Naive B cell (primary cell): Measurements from ENCODE around the gene PRSS53. TPM values are rescaled to one million over a fixed set of nuclear protein-coding genes. Genes with fewer than 3 reads are reported as not detected.

Source experiments
- ATAC-seq, 2 donors: fragments of 150-1000 bp; cut with Tn5 transposase; 2 replicates each; pipeline ENCODE4 v1.10.0; 2021; ENCODE audit warnings: low read depth in 2 of 2, mild to moderate bottlenecking in 2 of 2, moderate library complexity in 2 of 2
- DNase-seq: peaks from one replicate; pipeline ENCODE4 v3.0.0; 2022
- H3K27ac Mint-ChIP-seq, 6 donors: one replicate each; pipeline ENCODE4 v1.8.0; 2020 to 2022; ENCODE audit warnings: mild to moderate bottlenecking in 6 of 6, mixed read lengths in 6 of 6, moderate library complexity in 5 of 6, inconsistent platforms in 2 of 6
- H3K27me3 Mint-ChIP-seq, 3 donors: one replicate each; pipeline ENCODE4 v1.8.0; 2021 to 2022; ENCODE audit warnings: mixed read lengths in 3 of 3, mild to moderate bottlenecking in 1 of 3
- H3K36me3 Mint-ChIP-seq, 2 donors: one replicate each; pipeline ENCODE4 v1.8.0; 2020 to 2022; ENCODE audit warnings: mixed read lengths in 2 of 2, inconsistent platforms in 1 of 2, mild to moderate bottlenecking in 1 of 2
- H3K4me1 Mint-ChIP-seq, 3 donors: one replicate each; pipeline ENCODE4 v1.8.0; 2020 to 2022; ENCODE audit warnings: mixed read lengths in 3 of 3, inconsistent platforms in 1 of 3, mild to moderate bottlenecking in 1 of 3, moderate library complexity in 1 of 3
- H3K4me3 Mint-ChIP-seq, 8 donors: one replicate each; pipeline ENCODE4 v1.8.0; 2020 to 2022; ENCODE audit warnings: mild to moderate bottlenecking in 8 of 8, mixed read lengths in 8 of 8, moderate library complexity in 8 of 8, inconsistent platforms in 2 of 8
- H3K9me3 Mint-ChIP-seq, 7 donors: one replicate each; pipeline ENCODE4 v1.8.0; 2020 to 2022; ENCODE audit warnings: mixed read lengths in 7 of 7, mild to moderate bottlenecking in 5 of 7, inconsistent platforms in 2 of 7, moderate library complexity in 1 of 7
- polyA plus RNA-seq, 6 donors: library from polyadenylated mRNA; unstranded; fragments of 300-500 nt; fragmentation: Illumina TruSeq; gene quantifications; one replicate each; pipeline ENCODE4 v1.2.3, GENCODE V29; 2021; ENCODE audit warnings: low read depth in 6 of 6

The PRSS53 gene
- polyA plus RNA-seq, 6 donors from 2014 or later: 0.19 to 0.77 (median 0.50) TPM; not detected in 2

- Mint-ChIP-seq H3K4me1 (peaks cover 19 to 31% (median 26%) of the 10 kb centered on the region in 3 donors), H3K27ac (peak within 1 kb of the TSS; percentile 81 to 99 (median 95)), H3K9me3 (no peaks in the 10 kb centered on the region), H3K27me3 (no peaks in the 10 kb centered on the region), H3K36me3 (no peaks in the 10 kb centered on the region), H3K4me3 (peak within 1 kb of the TSS; percentile 94 to 99 (median 96))
- peak; percentile 79 for DNase-seq
- peak; percentile 87 to 89 for ATAC-seq
Measured at GRCh38 chr16:31094424-31095120, 5.8 kb upstream of the PRSS53 start, which contains the start of gene VKORC1. Gene VKORC1 (minus strand): TSS chr16:31094797. CDS start chr16:31094729, 68 bp downstream.

- no peaks in the 10 kb centered on the region for H3K27me3 Mint-ChIP-seq
Measured at GRCh38 chr16:31094088-31094423, 5.3 kb upstream of the PRSS53 start.

GRCh38 chr16:31093132-31093703 is 4.5 kb upstream of the PRSS53 start:
- ATAC-seq (no peak), DNase-seq (no peak)
- Mint-ChIP-seq H3K27me3 (no peaks in the 10 kb centered on the region), H3K4me3 (peak overlapping the region in 6 of 8 donors; percentile 20 to 96 (median 76)), H3K4me1 (peaks cover 19 to 31% (median 26%) of the 10 kb centered on the region in 3 donors), H3K36me3 (no peaks in the 10 kb centered on the region), H3K9me3 (no peaks in the 10 kb centered on the region), H3K27ac (peak overlapping the region in 2 of 6 donors; percentile 7 to 76)

More at GRCh38 chr16:31094088-31094423, 5.3 kb upstream of the PRSS53 start:
- Mint-ChIP-seq H3K9me3 (no peaks in the 10 kb centered on the region), H3K36me3 (no peaks in the 10 kb centered on the region), H3K4me1 (peaks cover 19 to 31% (median 26%) of the 10 kb centered on the region in 3 donors), H3K4me3 (peak overlapping the region; percentile 94 to 99 (median 96)), H3K27ac (peak overlapping the region; percentile 81 to 99 (median 95))
- ATAC-seq (no peak), DNase-seq (no peak)

- DNase-seq: no peak
- H3K4me3 Mint-ChIP-seq: peak overlapping the region in 6 of 8 donors; percentile 33 to 71 (median 53)
- H3K9me3 Mint-ChIP-seq: no peaks in the 10 kb centered on the region
- H3K27ac Mint-ChIP-seq: peak overlapping the region in 2 of 6 donors; percentile 15 to 81
- ATAC-seq: no peak
- H3K27me3 Mint-ChIP-seq: no peaks in the 10 kb centered on the region
- peaks cover 19 to 31% (median 26%) of the 10 kb centered on the region in 3 donors for H3K4me1 Mint-ChIP-seq
- H3K36me3 Mint-ChIP-seq: no peaks in the 10 kb centered on the region
Measured at GRCh38 chr16:31092330-31092729, 3.6 kb upstream of the PRSS53 start.

GRCh38 chr16:31090540-31090939 is 1.8 kb upstream of the PRSS53 start:
- peak overlapping the region in 1 of 6 donors; percentile 34 for H3K27ac Mint-ChIP-seq
- no peaks in the 10 kb centered on the region for H3K9me3 Mint-ChIP-seq
- no peak for DNase-seq
- H3K36me3 Mint-ChIP-seq: no peaks in the 10 kb centered on the region
- peak overlapping the region in 1 of 8 donors; percentile 12 for H3K4me3 Mint-ChIP-seq
- H3K27me3 Mint-ChIP-seq: no peaks in the 10 kb centered on the region
- ATAC-seq: no peak
- peaks cover 15 to 22% (median 22%) of the 10 kb centered on the region in 3 donors for H3K4me1 Mint-ChIP-seq

GRCh38 chr16:31089199-31089598 is 456 bp upstream of the PRSS53 start:
- Mint-ChIP-seq H3K27ac (peak overlapping the region in 1 of 6 donors; percentile 47), H3K4me3 (no peak overlapping the region), H3K27me3 (no peaks in the 10 kb centered on the region), H3K9me3 (no peaks in the 10 kb centered on the region), H3K36me3 (no peaks in the 10 kb centered on the region), H3K4me1 (peaks cover 9 to 12% (median 10%) of the 10 kb centered on the region in 3 donors)
- ATAC-seq (no peak), DNase-seq (no peak)

GRCh38 chr16:31087971-31088370 is 772 bp downstream of the PRSS53 start:
- no peak for DNase-seq
- no peak overlapping the region for H3K4me3 Mint-ChIP-seq
- H3K36me3 Mint-ChIP-seq: no peaks in the 10 kb centered on the region
- H3K27ac Mint-ChIP-seq: no peak overlapping the region
- no peaks in the 10 kb centered on the region for H3K9me3 Mint-ChIP-seq
- H3K4me1 Mint-ChIP-seq: peaks cover 0 to 6% (median 4%) of the 10 kb centered on the region in 3 donors
- no peak for ATAC-seq
- H3K27me3 Mint-ChIP-seq: no peaks in the 10 kb centered on the region

- Mint-ChIP-seq H3K9me3 (no peaks in the 10 kb centered on the region), H3K4me1 (peaks cover 0 to 6% (median 4%) of the 10 kb centered on the region in 3 donors), H3K27ac (no peak overlapping the region), H3K36me3 (no peaks in the 10 kb centered on the region), H3K27me3 (no peaks in the 10 kb centered on the region), H3K4me3 (no peak overlapping the region)
- DNase-seq (no peak), ATAC-seq (no peak)
Measured at GRCh38 chr16:31087481-31087880, 1.3 kb downstream of the PRSS53 start.

GRCh38 chr16:31086629-31086906 is 2.2 kb downstream of the PRSS53 start:
- H3K27ac Mint-ChIP-seq: no peak overlapping the region
- no peak overlapping the region for H3K4me3 Mint-ChIP-seq
- no peaks in the 10 kb centered on the region for H3K27me3 Mint-ChIP-seq
- H3K4me1 Mint-ChIP-seq: peaks cover 7 to 12% (median 9%) of the 10 kb centered on the region in 3 donors
- no peak for ATAC-seq
- H3K9me3 Mint-ChIP-seq: no peaks in the 10 kb centered on the region
- DNase-seq: no peak
- no peaks in the 10 kb centered on the region for H3K36me3 Mint-ChIP-seq

GRCh38 chr16:31085873-31086628 is 2.7 kb downstream of the PRSS53 start:
- ATAC-seq: no peak
- Mint-ChIP-seq H3K36me3 (no peaks in the 10 kb centered on the region), H3K27me3 (no peaks in the 10 kb centered on the region), H3K27ac (peak overlapping the region in 2 of 6 donors; percentile 20 to 75), H3K4me3 (peak overlapping the region in 1 of 8 donors; percentile 42), H3K9me3 (no peaks in the 10 kb centered on the region), H3K4me1 (peaks cover 7 to 16% (median 9%) of the 10 kb centered on the region in 3 donors)
- no peak for DNase-seq

GRCh38 chr16:31085411-31085810 is 3.3 kb downstream of the PRSS53 start:
- ATAC-seq (no peak), DNase-seq (no peak)
- H3K9me3 Mint-ChIP-seq: no peaks in the 10 kb centered on the region
- H3K4me3 Mint-ChIP-seq: no peak overlapping the region
- no peaks in the 10 kb centered on the region for H3K27me3 Mint-ChIP-seq
- H3K36me3 Mint-ChIP-seq: no peaks in the 10 kb centered on the region
- H3K4me1 Mint-ChIP-seq: peaks cover 9 to 16% (median 11%) of the 10 kb centered on the region in 3 donors
- H3K27ac Mint-ChIP-seq: peak overlapping the region in 3 of 6 donors; percentile 42 to 81 (median 75)

GRCh38 chr16:31084584-31085302 is 4.0 kb downstream of the PRSS53 start:
- peak overlapping the region in 1 of 6 donors; percentile 11 for H3K27ac Mint-ChIP-seq
- no peaks in the 10 kb centered on the region for H3K27me3 Mint-ChIP-seq
- H3K4me1 Mint-ChIP-seq: peaks cover 9 to 16% (median 11%) of the 10 kb centered on the region in 3 donors
- DNase-seq: no peak
- H3K9me3 Mint-ChIP-seq: no peaks in the 10 kb centered on the region
- H3K4me3 Mint-ChIP-seq: no peak overlapping the region
- H3K36me3 Mint-ChIP-seq: no peaks in the 10 kb centered on the region
- ATAC-seq: no peak

- H3K36me3 Mint-ChIP-seq: no peaks in the 10 kb centered on the region
- no peaks in the 10 kb centered on the region for H3K27me3 Mint-ChIP-seq
- H3K9me3 Mint-ChIP-seq: no peaks in the 10 kb centered on the region
- no peak for ATAC-seq
- no peak for DNase-seq
- peaks cover 9 to 23% (median 11%) of the 10 kb centered on the region in 3 donors for H3K4me1 Mint-ChIP-seq
- H3K27ac Mint-ChIP-seq: no peak overlapping the region
- H3K4me3 Mint-ChIP-seq: no peak overlapping the region
Measured at GRCh38 chr16:31083981-31084380, 4.8 kb downstream of the PRSS53 start.
